CD4-positive, CD25-positive, alpha-beta regulatory T cell (primary cell): ENCODE measurements around the gene LRRC63. TPM values are rescaled to one million over a fixed set of nuclear protein-coding genes. Genes with fewer than 3 reads are reported as not detected.
"Not testable (repeated sequence)": the region's sequence is repeated elsewhere in the genome, so short reads cannot be mapped to it uniquely, and the experiment has no call there.

Experiments
- ATAC-seq, 2 donors: fragments of 150-1000 bp; cut with Tn5 transposase; one replicate each; pipeline ENCODE4 v1.10.0; 2021; ENCODE audit warnings: low read depth in 2 of 2, moderate number of reproducible peaks in 2 of 2, moderate library complexity in 1 of 2
- DNase-seq, 3 donors: peaks; one replicate each; pipeline versions ENCODE4 v3.0.0 to v3.0.0-alpha.2; 2012 to 2022; ENCODE audit warnings: mixed read lengths in 1 of 3
- H3K27ac ChIP-seq: one replicate; pipeline ENCODE4 v1.7.0; 2013; ENCODE audit warnings: mild to moderate bottlenecking, low read length; ENCODE audit not compliant: insufficient read depth, poor library complexity, severe bottlenecking
- H3K27me3 ChIP-seq: one replicate; pipeline ENCODE4 v1.7.0; 2013; ENCODE audit warnings: low read length; ENCODE audit not compliant: control insufficient read depth, insufficient read depth
- H3K36me3 ChIP-seq: one replicate; pipeline ENCODE4 v1.7.0; 2013; ENCODE audit warnings: mild to moderate bottlenecking, low read length, moderate library complexity; ENCODE audit not compliant: control insufficient read depth, insufficient read depth
- H3K4me1 ChIP-seq: 2 replicates; pipeline ENCODE4 v1.7.0; 2013; ENCODE audit warnings: mild to moderate bottlenecking, low read length; ENCODE audit not compliant: insufficient read depth, control insufficient read depth, poor library complexity, severe bottlenecking
- H3K4me3 ChIP-seq: one replicate; pipeline ENCODE4 v1.7.0; 2013; ENCODE audit warnings: low read depth, mild to moderate bottlenecking, low read length, moderate library complexity
- H3K9me3 ChIP-seq, 2 experiments: 1 replicate in 1 of 2; 2 replicates in 1 of 2; pipeline ENCODE4 v1.7.0; 2013; ENCODE audit warnings: low read length in 2 of 2, mild to moderate bottlenecking in 1 of 2, moderate library complexity in 1 of 2; ENCODE audit not compliant: control insufficient read depth in 2 of 2
- H3K27ac Mint-ChIP-seq, 3 donors: one replicate each; pipeline ENCODE4 v1.8.0; 2020 to 2022; ENCODE audit warnings: mild to moderate bottlenecking in 3 of 3, mixed read lengths in 3 of 3, moderate library complexity in 2 of 3
- H3K27me3 Mint-ChIP-seq: one replicate; pipeline ENCODE4 v1.8.0; 2022; ENCODE audit warnings: mild to moderate bottlenecking, mixed read lengths
- H3K36me3 Mint-ChIP-seq: one replicate; pipeline ENCODE4 v1.8.0; 2020; ENCODE audit warnings: mixed read lengths
- H3K4me1 Mint-ChIP-seq, 4 donors: one replicate each; pipeline ENCODE4 v1.8.0; 2020 to 2022; ENCODE audit warnings: mixed read lengths in 4 of 4, mild to moderate bottlenecking in 1 of 4
- H3K4me3 Mint-ChIP-seq, 4 donors: one replicate each; pipeline ENCODE4 v1.8.0; 2020 to 2022; ENCODE audit warnings: mild to moderate bottlenecking in 4 of 4, mixed read lengths in 4 of 4, moderate library complexity in 3 of 4
- H3K9me3 Mint-ChIP-seq, 7 donors: one replicate each; pipeline ENCODE4 v1.8.0; 2020 to 2022; ENCODE audit warnings: mixed read lengths in 7 of 7, mild to moderate bottlenecking in 3 of 7, moderate library complexity in 2 of 7
- polyA plus RNA-seq, 4 donors: library from polyadenylated mRNA; unstranded; fragments of 300-500 nt; fragmentation: Illumina TruSeq; gene quantifications; one replicate each; pipeline ENCODE4 v1.2.3, GENCODE V29; 2021
- total RNA-seq: library from RNA; stranded (reverse); gene quantifications from one replicate; pipeline ENCODE4 v1.2.3, GENCODE V29; 2022

Gene LRRC63
- total and polyA plus RNA-seq, 5 donors from 2014 or later = 0.12 to 0.49 (median 0.20) TPM

- no peak for ATAC-seq
- Histone ChIP-seq H3K4me1 (no peaks in the 10 kb centered on the region), H3K27me3 (peaks cover 25% of the 10 kb centered on the region), H3K9me3 (no peaks in the 10 kb centered on the region), H3K27ac (no peak overlapping the region), H3K4me3 (no peak overlapping the region), H3K36me3 (no peaks in the 10 kb centered on the region)
- H3K4me3 Mint-ChIP-seq = no peak overlapping the region
- no peak for DNase-seq
- no peaks in the 10 kb centered on the region for H3K4me1 Mint-ChIP-seq
- peaks cover 4% of the 10 kb centered on the region for H3K36me3 Mint-ChIP-seq
- no peak overlapping the region for H3K27ac Mint-ChIP-seq
- no peaks in the 10 kb centered on the region for H3K9me3 Mint-ChIP-seq
- H3K27me3 Mint-ChIP-seq = peaks cover 45% of the 10 kb centered on the region
These were observed 55.4 kb downstream of the LRRC63 start for GRCh38 chr13:46267166-46267565.

GRCh38 chr13:46270416-46270815, 58.7 kb downstream of the LRRC63 start:
- Histone ChIP-seq H3K27me3 (peaks cover 19% of the 10 kb centered on the region), H3K36me3 (no peaks in the 10 kb centered on the region), H3K9me3 (no peaks in the 10 kb centered on the region), H3K4me1 (no peaks in the 10 kb centered on the region), H3K4me3 (no peak overlapping the region), H3K27ac (no peak overlapping the region)
- no peak for ATAC-seq
- Mint-ChIP-seq H3K36me3 (peaks cover 4% of the 10 kb centered on the region), H3K4me1 (no peaks in the 10 kb centered on the region), H3K9me3 (no peaks in the 10 kb centered on the region), H3K4me3 (no peak overlapping the region), H3K27me3 (peaks cover 51% of the 10 kb centered on the region), H3K27ac (no peak overlapping the region)
- DNase-seq = no peak

- no peak overlapping the region for H3K27ac Mint-ChIP-seq
These were observed 62.5 kb downstream of the LRRC63 start for GRCh38 chr13:46274094-46274698.

GRCh38 chr13:46278474-46278873, 66.7 kb downstream of the LRRC63 start:
- peak overlapping the region in 1 of 3 donors; percentile 28 for H3K27ac Mint-ChIP-seq
- Histone ChIP-seq H3K27me3 (peaks cover 9% of the 10 kb centered on the region), H3K36me3 (no peaks in the 10 kb centered on the region), H3K27ac (no peak overlapping the region), H3K4me3 (no peak overlapping the region), H3K4me1 (no peaks in the 10 kb centered on the region), H3K9me3 (no peaks in the 10 kb centered on the region)
- no peaks in the 10 kb centered on the region for H3K36me3 Mint-ChIP-seq
- H3K4me1 Mint-ChIP-seq = no peaks in the 10 kb centered on the region
- H3K4me3 Mint-ChIP-seq = no peak overlapping the region
- ATAC-seq = no peak
- peaks cover 29% of the 10 kb centered on the region for H3K27me3 Mint-ChIP-seq
- no peaks in the 10 kb centered on the region for H3K9me3 Mint-ChIP-seq
- DNase-seq = no peak

More at GRCh38 chr13:46274094-46274698, 62.5 kb downstream of the LRRC63 start:
- H3K4me1 Mint-ChIP-seq = no peaks in the 10 kb centered on the region
- Histone ChIP-seq H3K4me3 (no peak overlapping the region), H3K36me3 (no peaks in the 10 kb centered on the region), H3K27me3 (peaks cover 16% of the 10 kb centered on the region), H3K4me1 (no peaks in the 10 kb centered on the region), H3K9me3 (no peaks in the 10 kb centered on the region), H3K27ac (no peak overlapping the region)
- H3K36me3 Mint-ChIP-seq = no peaks in the 10 kb centered on the region
- no peak for DNase-seq
- H3K4me3 Mint-ChIP-seq = no peak overlapping the region
- H3K9me3 Mint-ChIP-seq = no peaks in the 10 kb centered on the region
- ATAC-seq = no peak
- peaks cover 35% of the 10 kb centered on the region for H3K27me3 Mint-ChIP-seq

- Mint-ChIP-seq H3K4me3 (no peak overlapping the region), H3K4me1 (no peaks in the 10 kb centered on the region), H3K9me3 (no peaks in the 10 kb centered on the region), H3K27me3 (peaks cover 14% of the 10 kb centered on the region), H3K27ac (no peak overlapping the region), H3K36me3 (no peaks in the 10 kb centered on the region)
- Histone ChIP-seq H3K36me3 (no peaks in the 10 kb centered on the region), H3K4me1 (no peaks in the 10 kb centered on the region), H3K4me3 (no peak overlapping the region), H3K9me3 (no peaks in the 10 kb centered on the region), H3K27me3 (no peaks in the 10 kb centered on the region), H3K27ac (no peak overlapping the region)
- ATAC-seq (no peak), DNase-seq (no peak)
These were observed 70.1 kb downstream of the LRRC63 start for GRCh38 chr13:46281779-46282178.

GRCh38 chr13:46283912-46284824, 72.4 kb downstream of the LRRC63 start:
- peaks cover 14% of the 10 kb centered on the region for H3K27me3 Mint-ChIP-seq
- not testable (repeated sequence) for DNase-seq, H3K4me1 ChIP-seq, H3K27ac ChIP-seq, H3K9me3 Mint-ChIP-seq, H3K36me3 ChIP-seq, H3K4me1 Mint-ChIP-seq, H3K4me3 ChIP-seq, H3K4me3 Mint-ChIP-seq, ATAC-seq, H3K36me3 Mint-ChIP-seq, H3K9me3 ChIP-seq, H3K27ac Mint-ChIP-seq, H3K27me3 ChIP-seq

- Histone ChIP-seq H3K27ac (no peak overlapping the region), H3K36me3 (no peaks in the 10 kb centered on the region), H3K27me3 (no peaks in the 10 kb centered on the region), H3K4me1 (no peaks in the 10 kb centered on the region), H3K9me3 (no peaks in the 10 kb centered on the region), H3K4me3 (no peak overlapping the region)
- DNase-seq (no peak), ATAC-seq (no peak)
- Mint-ChIP-seq H3K4me3 (no peak overlapping the region), H3K27me3 (no peaks in the 10 kb centered on the region), H3K27ac (no peak overlapping the region), H3K4me1 (peaks cover 0 to 3% (median 1%) of the 10 kb centered on the region in 4 donors), H3K36me3 (no peaks in the 10 kb centered on the region), H3K9me3 (no peaks in the 10 kb centered on the region)
These were observed 75.2 kb downstream of the LRRC63 start for GRCh38 chr13:46286972-46287371.
